Measurements from ENCODE around the gene SGSM1. TPM values are rescaled to one million over a fixed set of nuclear protein-coding genes. Genes with fewer than 3 reads are reported as not detected.

Gene SGSM1
- total and polyA plus RNA-seq, 2 donors (not counting 1 experiment from before 2014, with no cell fraction given): not detected

DNA sequence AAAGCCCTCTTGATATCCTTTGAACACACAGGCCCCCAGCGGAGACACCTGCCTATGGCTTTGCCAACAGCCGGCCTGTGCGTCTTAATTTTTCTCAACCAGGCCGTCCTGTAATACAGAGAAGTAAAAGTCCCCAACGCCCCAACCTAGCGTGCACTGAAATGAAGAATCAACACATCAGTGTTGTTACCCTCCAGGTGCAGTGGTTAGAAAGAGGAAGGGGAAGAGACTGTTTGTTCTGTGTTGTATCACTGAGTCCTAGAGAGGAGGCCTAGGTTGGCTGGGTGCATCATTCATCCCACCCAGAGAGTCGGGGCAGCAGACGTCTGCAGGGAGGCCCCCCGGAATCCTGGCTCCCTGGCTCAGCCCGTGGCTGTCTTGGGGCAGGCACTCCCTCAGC is 25.7 kb downstream of the SGSM1 start:
- no peak for DNase-seq (ENCODE audit: low read depth in 2 of 2)
- Histone ChIP-seq H3K9me3 (ENCODE audit: control insufficient read depth, insufficient read depth, low read depth, low read length) (no peaks in the 10 kb centered on the region), H3K4me3 (replicated peaks in 1 of 4; ENCODE audit: control extremely low read depth in 1 of 4, insufficient read depth in 1 of 4, low read depth in 3 of 4, low read length in 4 of 4) (no peak overlapping the region), H3K4me2 (ENCODE audit: extremely low read depth, insufficient read depth, low read length) (no peak overlapping the region), H3K36me3 (ENCODE audit: control insufficient read depth, insufficient read depth, low read length) (no peaks in the 10 kb centered on the region), H3K4me1 (ENCODE audit: control insufficient read depth, extremely low read depth, insufficient read depth, low read length) (no peaks in the 10 kb centered on the region), H3K27me3 (ENCODE audit: control insufficient read depth, insufficient read depth, low read length) (peaks cover 3% of the 10 kb centered on the region), H2AFZ (ENCODE audit: low read length) (no peak overlapping the region), H3K27ac (ENCODE audit: insufficient read depth, low read length) (no peak overlapping the region), H4K20me1 (ENCODE audit: control insufficient read depth, extremely low read depth, insufficient read depth, low read length) (no peaks in the 10 kb centered on the region), H3K9ac (ENCODE audit: insufficient read depth, low read length) (no peak overlapping the region), H3K79me2 (ENCODE audit: control insufficient read depth, insufficient read depth, low read length) (no peaks in the 10 kb centered on the region)
- TF ChIP-seq, protein P1, sequence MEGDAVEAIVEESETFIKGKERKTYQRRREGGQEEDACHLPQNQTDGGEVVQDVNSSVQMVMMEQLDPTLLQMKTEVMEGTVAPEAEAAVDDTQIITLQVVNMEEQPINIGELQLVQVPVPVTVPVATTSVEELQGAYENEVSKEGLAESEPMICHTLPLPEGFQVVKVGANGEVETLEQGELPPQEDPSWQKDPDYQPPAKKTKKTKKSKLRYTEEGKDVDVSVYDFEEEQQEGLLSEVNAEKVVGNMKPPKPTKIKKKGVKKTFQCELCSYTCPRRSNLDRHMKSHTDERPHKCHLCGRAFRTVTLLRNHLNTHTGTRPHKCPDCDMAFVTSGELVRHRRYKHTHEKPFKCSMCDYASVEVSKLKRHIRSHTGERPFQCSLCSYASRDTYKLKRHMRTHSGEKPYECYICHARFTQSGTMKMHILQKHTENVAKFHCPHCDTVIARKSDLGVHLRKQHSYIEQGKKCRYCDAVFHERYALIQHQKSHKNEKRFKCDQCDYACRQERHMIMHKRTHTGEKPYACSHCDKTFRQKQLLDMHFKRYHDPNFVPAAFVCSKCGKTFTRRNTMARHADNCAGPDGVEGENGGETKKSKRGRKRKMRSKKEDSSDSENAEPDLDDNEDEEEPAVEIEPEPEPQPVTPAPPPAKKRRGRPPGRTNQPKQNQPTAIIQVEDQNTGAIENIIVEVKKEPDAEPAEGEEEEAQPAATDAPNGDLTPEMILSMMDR (conservative IDR thresholded peaks at IDR 0.05 in 1 of 2, IDR thresholded peaks at IDR 0.05 in 1 of 2; ENCODE audit: low read depth in 1 of 2, low read length in 2 of 2): no peak
- no peak for TF ChIP-seq EZH2 (IDR thresholded peaks at IDR 0.05; ENCODE audit: low read length, missing control alignments)

DNA sequence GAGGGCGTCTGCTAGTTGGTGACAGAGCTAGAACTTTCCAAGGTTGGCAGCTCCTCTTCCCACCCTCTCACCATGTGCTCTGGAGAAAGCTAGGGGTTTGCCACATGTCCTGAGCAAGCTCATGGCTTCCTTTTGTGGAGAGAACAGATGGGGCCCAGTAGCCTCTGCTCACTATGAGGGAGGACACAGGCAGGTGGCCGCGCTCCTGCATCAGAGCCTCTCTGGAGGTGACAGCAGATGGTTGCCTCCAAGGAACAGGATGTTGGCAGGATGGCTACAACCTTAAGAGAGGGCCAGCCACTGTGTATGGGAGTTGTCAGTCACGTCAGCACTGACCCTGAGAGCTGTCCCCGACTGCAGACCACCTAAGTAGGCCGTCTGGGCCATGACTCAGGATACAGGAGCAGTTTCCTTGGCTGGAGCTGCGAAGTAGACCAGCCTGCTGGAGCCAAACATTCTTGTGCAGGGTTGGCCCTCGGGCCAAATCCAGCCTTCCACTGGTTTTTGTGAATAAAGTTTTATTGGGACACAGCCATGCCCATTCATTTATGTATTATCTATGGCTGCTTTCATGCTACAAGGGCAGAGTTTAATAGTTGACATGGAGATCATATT is 28.0 kb downstream of the SGSM1 start:
- Histone ChIP-seq H2AFZ (ENCODE audit: low read length) (no peak overlapping the region), H3K4me2 (ENCODE audit: extremely low read depth, insufficient read depth, low read length) (no peak overlapping the region), H3K79me2 (ENCODE audit: control insufficient read depth, insufficient read depth, low read length) (no peaks in the 10 kb centered on the region), H4K20me1 (ENCODE audit: control insufficient read depth, extremely low read depth, insufficient read depth, low read length) (no peaks in the 10 kb centered on the region), H3K9ac (ENCODE audit: insufficient read depth, low read length) (no peak overlapping the region), H3K4me3 (replicated peaks in 1 of 4; ENCODE audit: control extremely low read depth in 1 of 4, insufficient read depth in 1 of 4, low read depth in 3 of 4, low read length in 4 of 4) (no peak overlapping the region), H3K27me3 (ENCODE audit: control insufficient read depth, insufficient read depth, low read length) (peaks cover 3% of the 10 kb centered on the region), H3K9me3 (ENCODE audit: control insufficient read depth, insufficient read depth, low read depth, low read length) (no peaks in the 10 kb centered on the region), H3K27ac (ENCODE audit: insufficient read depth, low read length) (no peak overlapping the region), H3K36me3 (ENCODE audit: control insufficient read depth, insufficient read depth, low read length) (no peaks in the 10 kb centered on the region), H3K4me1 (ENCODE audit: control insufficient read depth, extremely low read depth, insufficient read depth, low read length) (no peaks in the 10 kb centered on the region)
- no peak for DNase-seq (ENCODE audit: low read depth in 2 of 2)
- TF ChIP-seq EZH2 (IDR thresholded peaks at IDR 0.05; ENCODE audit: low read length, missing control alignments): no peak
- TF ChIP-seq, protein P1 (conservative IDR thresholded peaks at IDR 0.05 in 1 of 2, IDR thresholded peaks at IDR 0.05 in 1 of 2; ENCODE audit: low read depth in 1 of 2, low read length in 2 of 2): no peak

DNA sequence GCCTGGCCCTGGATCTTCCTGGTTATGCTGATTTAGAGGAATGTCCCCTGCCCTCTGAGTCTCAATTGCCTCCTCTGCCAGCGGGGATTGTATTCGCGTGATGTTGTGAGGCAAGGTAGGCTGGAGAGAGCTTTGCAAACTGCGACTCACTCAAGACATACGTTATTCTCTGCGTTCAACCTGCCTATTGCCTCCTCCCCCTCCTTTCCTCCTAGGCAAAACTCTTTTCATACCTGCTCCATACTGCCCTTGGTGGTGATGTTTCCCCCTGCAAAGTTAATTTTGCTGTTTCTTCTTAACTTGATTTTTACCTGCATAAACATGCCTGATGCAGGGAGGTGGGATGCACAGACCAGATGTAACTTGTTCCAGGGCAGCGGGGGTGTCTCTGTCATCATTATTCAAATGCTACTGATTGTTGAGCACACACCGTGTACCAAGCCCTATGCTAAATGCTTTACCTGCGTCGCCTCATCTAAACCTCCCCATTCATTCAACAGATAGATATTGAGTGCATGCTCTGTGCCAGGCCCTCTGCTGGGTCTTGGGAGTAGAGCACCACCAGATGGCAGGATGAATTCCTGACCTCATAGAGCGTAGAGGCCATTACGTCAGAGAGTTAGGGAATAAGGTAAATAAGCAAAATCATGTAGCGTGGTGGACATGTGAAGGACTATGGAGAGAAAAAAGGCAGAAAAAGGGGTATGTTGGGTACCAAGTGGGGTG is 29.0 kb downstream of the SGSM1 start:
- H4K20me1 ChIP-seq (ENCODE audit: control insufficient read depth, extremely low read depth, insufficient read depth, low read length): no peaks in the 10 kb centered on the region
- H3K4me3 ChIP-seq (replicated peaks in 1 of 4; ENCODE audit: control extremely low read depth in 1 of 4, insufficient read depth in 1 of 4, low read depth in 3 of 4, low read length in 4 of 4): no peak overlapping the region
- no peaks in the 10 kb centered on the region for H3K36me3 ChIP-seq (ENCODE audit: control insufficient read depth, insufficient read depth, low read length)
- no peak overlapping the region for H3K27ac ChIP-seq (ENCODE audit: insufficient read depth, low read length)
- H3K27me3 ChIP-seq (ENCODE audit: control insufficient read depth, insufficient read depth, low read length): peaks cover 3% of the 10 kb centered on the region
- peak in 1 of 2 donors; percentile 16 for DNase-seq (ENCODE audit: low read depth in 2 of 2)
- no peak overlapping the region for H3K9ac ChIP-seq (ENCODE audit: insufficient read depth, low read length)
- H3K79me2 ChIP-seq (ENCODE audit: control insufficient read depth, insufficient read depth, low read length): no peaks in the 10 kb centered on the region
- no peak overlapping the region for H3K4me2 ChIP-seq (ENCODE audit: extremely low read depth, insufficient read depth, low read length)
- H3K9me3 ChIP-seq (ENCODE audit: control insufficient read depth, insufficient read depth, low read depth, low read length): no peaks in the 10 kb centered on the region
- no peak overlapping the region for H2AFZ ChIP-seq (ENCODE audit: low read length)
- H3K4me1 ChIP-seq (ENCODE audit: control insufficient read depth, extremely low read depth, insufficient read depth, low read length): no peaks in the 10 kb centered on the region
- TF ChIP-seq, protein P1 (conservative IDR thresholded peaks at IDR 0.05 in 1 of 2, IDR thresholded peaks at IDR 0.05 in 1 of 2; ENCODE audit: low read depth in 1 of 2, low read length in 2 of 2): peak in 1 of 2 donors; percentile 19
- TF ChIP-seq EZH2 (IDR thresholded peaks at IDR 0.05; ENCODE audit: low read length, missing control alignments): no peak

Data from fibroblast of lung (primary cell).